ENCODE data around the gene ITPK1. TPM values are rescaled to one million over a fixed set of nuclear protein-coding genes. Genes with fewer than 3 reads are reported as not detected.

ITPK1 gene
- total RNA-seq, 1 experiment from 2014 or later, result 37.7 TPM

- no peaks in the 10 kb centered on the region for H3K36me3 ChIP-seq
- no peaks in the 10 kb centered on the region for H3K27me3 ChIP-seq
- H3K9me3 ChIP-seq, result no peaks in the 10 kb centered on the region
- no peak overlapping the region for H3K4me3 ChIP-seq
- no peak for DNase-seq
Measured at GRCh38 chr14:93019367-93019843, 96.3 kb downstream of the ITPK1 start.

DNA sequence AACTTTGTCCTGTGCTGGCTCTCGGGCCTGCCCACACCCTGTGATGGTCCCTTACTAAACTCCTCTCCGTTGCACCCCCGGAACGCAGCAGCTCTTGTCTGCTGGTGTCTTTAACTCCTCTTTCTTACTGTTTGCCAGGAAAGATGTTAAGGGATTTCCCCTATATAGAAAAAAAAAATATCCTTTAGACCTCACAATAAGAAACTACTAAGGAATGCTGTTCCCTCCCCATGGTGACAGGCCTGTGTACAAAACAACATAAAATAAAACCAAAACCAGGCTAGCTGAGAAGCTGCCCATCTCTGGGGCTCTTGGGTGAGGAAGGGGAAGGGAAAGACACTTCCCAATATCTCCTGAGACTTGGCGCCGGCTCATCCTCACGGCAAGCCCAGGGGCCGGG, 97.4 kb downstream of the ITPK1 start:
- Histone ChIP-seq H3K9me3 (no peaks in the 10 kb centered on the region), H3K27me3 (no peaks in the 10 kb centered on the region), H3K36me3 (no peaks in the 10 kb centered on the region), H3K4me3 (no peak overlapping the region)
- DNase-seq, result no peak

GRCh38 chr14:93017898-93018297, 97.8 kb downstream of the ITPK1 start:
- no peak for DNase-seq
- H3K27me3 ChIP-seq, result no peaks in the 10 kb centered on the region
- no peaks in the 10 kb centered on the region for H3K9me3 ChIP-seq
- H3K4me3 ChIP-seq, result no peak overlapping the region
- H3K36me3 ChIP-seq, result no peaks in the 10 kb centered on the region

- DNase-seq, result no peak
- no peaks in the 10 kb centered on the region for H3K9me3 ChIP-seq
- H3K4me3 ChIP-seq, result no peak overlapping the region
- no peaks in the 10 kb centered on the region for H3K27me3 ChIP-seq
- H3K36me3 ChIP-seq, result no peaks in the 10 kb centered on the region
Measured at GRCh38 chr14:93017301-93017797, 98.4 kb downstream of the ITPK1 start.

DNA sequence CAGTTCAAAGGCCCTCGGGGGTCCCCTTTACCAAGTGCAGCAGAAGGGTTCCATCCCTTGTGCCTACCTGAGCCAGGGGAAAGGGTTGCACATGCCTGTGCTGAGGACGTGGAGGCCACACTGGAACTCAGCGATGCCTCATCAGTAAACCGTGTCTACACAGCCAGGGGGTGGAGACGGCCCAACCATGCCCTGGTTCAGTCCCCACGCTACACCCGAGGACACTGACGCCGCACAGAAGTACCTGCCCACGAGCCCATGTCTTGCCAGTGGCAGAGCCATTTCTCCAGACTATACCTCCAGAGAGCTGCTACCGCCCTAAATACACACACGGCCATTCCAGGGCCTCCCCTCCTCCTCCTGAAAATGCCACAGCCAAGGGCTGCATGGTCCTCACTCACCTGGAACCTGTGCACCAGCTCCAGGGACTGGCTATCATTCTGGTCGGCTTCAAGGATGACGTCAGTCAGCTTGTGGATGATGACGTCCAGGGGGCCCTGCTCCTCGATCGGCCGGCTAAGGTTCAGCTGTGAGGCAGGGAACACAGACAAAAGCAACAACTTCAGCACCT, 99.4 kb downstream of the ITPK1 start:
- H3K4me3 ChIP-seq, result no peak overlapping the region
- H3K27me3 ChIP-seq, result no peaks in the 10 kb centered on the region
- DNase-seq, result no peak
- H3K36me3 ChIP-seq, result no peaks in the 10 kb centered on the region
- H3K9me3 ChIP-seq, result no peaks in the 10 kb centered on the region

- Histone ChIP-seq H3K27me3 (no peaks in the 10 kb centered on the region), H3K36me3 (no peaks in the 10 kb centered on the region), H3K4me3 (no peak overlapping the region), H3K9me3 (no peaks in the 10 kb centered on the region)
- DNase-seq, result no peak
Measured at GRCh38 chr14:93015505-93015904, 100.2 kb downstream of the ITPK1 start.

GRCh38 chr14:93015064-93015463, 100.7 kb downstream of the ITPK1 start:
- H3K27me3 ChIP-seq, result no peaks in the 10 kb centered on the region
- DNase-seq, result no peak
- H3K4me3 ChIP-seq, result no peak overlapping the region
- H3K9me3 ChIP-seq, result no peaks in the 10 kb centered on the region
- H3K36me3 ChIP-seq, result no peaks in the 10 kb centered on the region

GRCh38 chr14:93014058-93015023, 101.4 kb downstream of the ITPK1 start:
- H3K9me3 ChIP-seq, result no peaks in the 10 kb centered on the region
- H3K36me3 ChIP-seq, result no peaks in the 10 kb centered on the region
- H3K27me3 ChIP-seq, result no peaks in the 10 kb centered on the region
- no peak for DNase-seq
- no peak overlapping the region for H3K4me3 ChIP-seq

DNA sequence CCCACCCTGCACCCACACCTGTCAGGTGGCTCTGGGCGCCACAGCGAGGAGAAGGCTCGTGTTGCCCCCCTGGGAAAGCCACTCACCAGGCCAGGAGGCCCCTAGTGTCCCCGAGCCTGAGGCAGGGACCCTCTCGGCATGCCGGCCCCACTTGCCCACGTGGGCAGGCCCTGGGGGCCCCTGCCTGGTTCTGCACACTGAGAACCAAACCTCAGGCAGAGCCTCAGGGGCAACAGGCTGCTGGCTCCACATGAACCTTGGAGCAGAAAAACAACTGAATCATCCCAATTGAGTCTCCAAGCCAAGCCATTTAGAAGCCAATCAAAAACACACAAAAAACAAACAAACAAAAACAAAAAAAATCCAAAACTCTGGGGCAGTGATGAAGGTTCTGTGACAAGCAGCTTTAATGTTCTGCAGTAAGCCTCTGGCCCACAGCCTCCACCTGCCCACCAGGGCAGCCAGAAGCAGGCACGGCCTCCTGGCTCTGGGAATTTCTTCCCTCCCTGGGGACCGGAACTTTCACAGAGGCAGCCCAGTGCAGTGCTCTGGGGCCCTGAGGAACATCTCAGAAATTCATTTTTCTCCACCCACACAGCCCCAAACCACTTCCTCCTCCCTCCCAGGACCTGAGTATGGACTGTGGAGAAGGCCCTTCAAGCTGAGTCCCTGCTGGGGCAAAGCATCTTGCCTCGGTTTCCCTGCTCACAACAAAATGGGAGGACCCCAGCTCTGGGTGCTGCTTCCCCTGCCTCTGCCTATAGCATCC, 102.6 kb downstream of the ITPK1 start:
- H3K9me3 ChIP-seq, result no peaks in the 10 kb centered on the region
- H3K4me3 ChIP-seq, result no peak overlapping the region
- no peaks in the 10 kb centered on the region for H3K36me3 ChIP-seq
- H3K27me3 ChIP-seq, result no peaks in the 10 kb centered on the region
- DNase-seq, result peak; percentile 65

- Histone ChIP-seq H3K27me3 (no peaks in the 10 kb centered on the region), H3K36me3 (no peaks in the 10 kb centered on the region), H3K4me3 (no peak overlapping the region), H3K9me3 (no peaks in the 10 kb centered on the region)
- no peak for DNase-seq
Measured at GRCh38 chr14:93012506-93012905, 103.2 kb downstream of the ITPK1 start.

DNA sequence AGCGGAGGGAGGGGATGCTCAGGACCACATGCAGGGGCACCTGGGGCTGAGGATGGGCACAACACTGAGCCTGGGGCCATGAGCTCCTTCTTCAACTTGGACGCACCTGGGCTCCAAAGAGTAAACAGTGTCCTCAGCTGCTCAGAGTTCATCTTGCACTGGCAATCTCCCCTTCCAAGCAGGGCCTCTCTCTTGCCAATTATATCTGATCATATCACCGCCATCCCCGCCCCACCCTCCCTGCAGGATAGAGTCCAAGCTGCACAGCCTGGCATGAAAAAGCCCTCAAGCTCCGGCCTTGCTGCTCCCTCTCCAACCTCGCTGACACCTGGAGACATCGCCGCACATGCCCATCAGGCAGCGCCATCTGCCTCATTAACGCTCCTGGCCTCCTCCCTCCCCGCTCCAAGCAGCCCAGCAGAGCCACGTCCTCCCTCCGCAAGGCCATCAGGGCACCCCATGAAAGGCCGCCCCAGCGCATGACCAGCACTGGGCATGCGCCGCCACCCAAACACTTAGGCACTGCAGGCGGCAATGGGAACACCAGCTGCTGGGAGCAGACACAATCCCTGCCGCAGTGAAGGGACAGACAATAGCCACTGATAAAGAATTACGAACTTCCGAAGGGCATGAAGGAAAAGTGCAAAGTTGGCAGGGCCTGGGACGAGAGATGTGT, 103.9 kb downstream of the ITPK1 start:
- no peaks in the 10 kb centered on the region for H3K27me3 ChIP-seq
- no peaks in the 10 kb centered on the region for H3K9me3 ChIP-seq
- H3K4me3 ChIP-seq, result no peak overlapping the region
- no peaks in the 10 kb centered on the region for H3K36me3 ChIP-seq
- no peak for DNase-seq

DNA sequence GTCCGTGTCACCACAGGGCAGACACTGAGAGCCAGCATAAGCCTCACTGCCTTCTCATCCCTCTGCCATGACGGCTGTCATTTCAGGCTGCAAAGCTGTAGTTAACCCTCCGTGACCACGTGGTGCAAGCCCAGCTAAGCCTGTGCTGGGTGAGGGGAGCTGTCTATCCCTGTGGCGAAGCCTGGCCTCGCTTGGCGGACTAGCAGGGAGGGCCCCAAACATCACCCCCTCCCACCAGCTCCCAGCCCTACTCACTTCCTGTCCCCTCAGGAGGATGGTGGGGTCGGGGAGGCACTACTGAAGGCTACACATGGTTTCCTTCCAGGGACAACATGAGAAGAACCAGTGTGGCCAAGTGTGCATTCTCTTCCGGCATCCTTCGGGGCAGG, 104.6 kb downstream of the ITPK1 start:
- H3K27me3 ChIP-seq, result no peaks in the 10 kb centered on the region
- H3K9me3 ChIP-seq, result no peaks in the 10 kb centered on the region
- no peak for DNase-seq
- H3K4me3 ChIP-seq, result no peak overlapping the region
- no peaks in the 10 kb centered on the region for H3K36me3 ChIP-seq

DNA sequence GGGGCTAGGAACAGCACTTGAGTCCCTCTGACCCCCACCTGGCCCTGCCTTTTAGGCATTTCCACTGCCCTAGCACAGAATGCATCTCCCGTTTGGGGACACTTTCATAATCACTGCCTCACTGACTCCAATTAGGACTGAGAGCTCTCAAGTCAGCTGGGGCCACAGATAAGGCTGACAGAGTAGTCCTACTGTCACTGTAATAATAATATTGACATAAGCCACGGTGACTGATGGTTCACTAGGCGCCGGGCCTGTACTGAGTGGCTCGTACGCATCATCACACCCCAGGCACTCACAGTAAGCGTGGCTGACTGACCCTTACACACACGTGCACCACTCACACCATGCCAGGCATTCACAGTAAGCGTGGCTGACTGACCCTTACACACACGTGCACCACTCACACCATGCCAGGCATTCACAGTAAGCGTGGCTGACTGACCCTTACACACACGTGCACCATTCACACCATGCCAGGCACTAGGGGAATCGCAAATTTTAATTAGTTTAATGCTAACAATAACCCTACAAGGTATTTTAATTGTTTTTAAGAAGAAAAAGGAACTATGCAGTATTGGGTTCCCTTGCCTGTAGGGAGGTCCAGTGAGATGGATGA, 105.1 kb downstream of the ITPK1 start:
- no peaks in the 10 kb centered on the region for H3K9me3 ChIP-seq
- H3K36me3 ChIP-seq, result no peaks in the 10 kb centered on the region
- no peaks in the 10 kb centered on the region for H3K27me3 ChIP-seq

DNA sequence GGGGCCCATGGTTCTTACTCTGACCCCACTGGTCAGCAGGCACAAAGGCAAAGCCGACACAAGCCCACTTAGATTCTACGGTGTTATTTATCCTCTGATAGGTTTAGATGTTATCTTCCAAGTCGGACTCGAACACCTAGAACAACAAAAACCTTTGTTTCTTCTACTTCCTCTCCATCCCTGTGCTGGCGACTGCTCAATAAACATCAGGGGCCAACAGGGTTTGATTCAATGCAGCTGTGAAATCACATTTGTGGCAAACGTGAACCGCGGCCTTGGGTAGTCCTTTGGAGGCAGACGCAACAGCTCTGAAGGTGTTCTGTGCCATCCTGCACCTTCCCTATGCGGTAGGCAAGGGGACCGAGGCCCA, 105.6 kb downstream of the ITPK1 start:
- H3K9me3 ChIP-seq, result no peaks in the 10 kb centered on the region
- no peak for DNase-seq
- no peaks in the 10 kb centered on the region for H3K36me3 ChIP-seq
- H3K4me3 ChIP-seq, result no peak overlapping the region
- H3K27me3 ChIP-seq, result no peaks in the 10 kb centered on the region

More for the DNA sequence above, 105.1 kb downstream of the ITPK1 start:
- no peak for DNase-seq
- no peak overlapping the region for H3K4me3 ChIP-seq

- Histone ChIP-seq H3K4me3 (no peak overlapping the region), H3K9me3 (no peaks in the 10 kb centered on the region), H3K36me3 (no peaks in the 10 kb centered on the region), H3K27me3 (no peaks in the 10 kb centered on the region)
- DNase-seq, result peak; percentile 65
Measured at GRCh38 chr14:93009471-93010129, 106.1 kb downstream of the ITPK1 start.

DNA sequence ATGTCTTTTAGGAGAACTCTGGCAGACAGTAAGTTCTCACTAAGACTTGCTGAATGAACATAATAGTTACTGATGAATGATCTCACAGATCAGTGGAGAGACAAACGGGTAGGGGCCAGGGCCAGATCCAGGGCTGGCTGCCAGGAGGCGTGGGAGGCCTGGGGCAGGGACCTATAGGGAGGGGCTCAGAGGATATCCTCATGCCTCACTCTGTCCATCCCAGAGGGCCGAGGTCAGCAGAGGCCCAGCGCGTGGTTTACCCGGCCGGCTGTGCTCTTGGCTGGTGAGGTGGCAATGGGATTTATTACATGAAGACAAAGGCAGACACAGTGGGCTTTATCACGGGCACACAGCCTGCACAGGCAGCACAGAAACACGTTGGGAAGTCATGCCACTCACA, 107.3 kb downstream of the ITPK1 start:
- peak; percentile 93 for DNase-seq
- Histone ChIP-seq H3K27me3 (no peaks in the 10 kb centered on the region), H3K36me3 (no peaks in the 10 kb centered on the region), H3K4me3 (no peak overlapping the region), H3K9me3 (no peaks in the 10 kb centered on the region)
